ENCODE results near the gene PAX1. TPM values are rescaled to one million over a fixed set of nuclear protein-coding genes. Genes with fewer than 3 reads are reported as not detected.

Gene PAX1
- total and polyA plus RNA-seq, 4 donors: not detected

GRCh38 chr20:21707267-21707666 lies 1.8 kb downstream of the PAX1 start:
- 14% methylated on average over 7 of the region's 7 CpGs for WGBS
- no peak for DNase-seq (ENCODE audit: low spot score)
- peaks cover 6 to 30% (median 16%) of the 10 kb centered on the region in 4 donors for H3K27me3 ChIP-seq (ENCODE audit: control insufficient read depth in 4 of 4, insufficient read depth in 4 of 4, low read length in 3 of 4)
- H3K9ac ChIP-seq (ENCODE audit: low read depth in 1 of 2, low read length in 2 of 2): no peak overlapping the region
- no peak overlapping the region for H3K4me3 ChIP-seq (ENCODE audit: low read depth in 1 of 3, low read length in 3 of 3)
- no peaks in the 10 kb centered on the region for H3K9me3 ChIP-seq (ENCODE audit: control insufficient read depth in 4 of 4, low read length in 3 of 4)
- TF ChIP-seq, protein P1, sequence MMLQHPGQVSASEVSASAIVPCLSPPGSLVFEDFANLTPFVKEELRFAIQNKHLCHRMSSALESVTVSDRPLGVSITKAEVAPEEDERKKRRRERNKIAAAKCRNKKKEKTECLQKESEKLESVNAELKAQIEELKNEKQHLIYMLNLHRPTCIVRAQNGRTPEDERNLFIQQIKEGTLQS (IDR thresholded peaks at IDR 0.05): no peak
- no peak for TF ChIP-seq JUND (IDR thresholded peaks at IDR 0.05)
- TF ChIP-seq FOXA2 (IDR thresholded peaks at IDR 0.05): no peak
- TF ChIP-seq GABPA (IDR thresholded peaks at IDR 0.05 in 1 of 2, conservative IDR thresholded peaks at IDR 0.05 in 1 of 2): no peak
- TF ChIP-seq HNF4A (conservative IDR thresholded peaks at IDR 0.05): no peak
- no peak for TF ChIP-seq HNF4G (IDR thresholded peaks at IDR 0.05)
- TF ChIP-seq EGR1 (IDR thresholded peaks at IDR 0.05; ENCODE audit: low read depth in 2 of 2): no peak
- TF ChIP-seq ZBTB33 (IDR thresholded peaks at IDR 0.05): no peak
- no peak for TF ChIP-seq FOXA1 (IDR thresholded peaks at IDR 0.05)
- TF ChIP-seq, protein P2, sequence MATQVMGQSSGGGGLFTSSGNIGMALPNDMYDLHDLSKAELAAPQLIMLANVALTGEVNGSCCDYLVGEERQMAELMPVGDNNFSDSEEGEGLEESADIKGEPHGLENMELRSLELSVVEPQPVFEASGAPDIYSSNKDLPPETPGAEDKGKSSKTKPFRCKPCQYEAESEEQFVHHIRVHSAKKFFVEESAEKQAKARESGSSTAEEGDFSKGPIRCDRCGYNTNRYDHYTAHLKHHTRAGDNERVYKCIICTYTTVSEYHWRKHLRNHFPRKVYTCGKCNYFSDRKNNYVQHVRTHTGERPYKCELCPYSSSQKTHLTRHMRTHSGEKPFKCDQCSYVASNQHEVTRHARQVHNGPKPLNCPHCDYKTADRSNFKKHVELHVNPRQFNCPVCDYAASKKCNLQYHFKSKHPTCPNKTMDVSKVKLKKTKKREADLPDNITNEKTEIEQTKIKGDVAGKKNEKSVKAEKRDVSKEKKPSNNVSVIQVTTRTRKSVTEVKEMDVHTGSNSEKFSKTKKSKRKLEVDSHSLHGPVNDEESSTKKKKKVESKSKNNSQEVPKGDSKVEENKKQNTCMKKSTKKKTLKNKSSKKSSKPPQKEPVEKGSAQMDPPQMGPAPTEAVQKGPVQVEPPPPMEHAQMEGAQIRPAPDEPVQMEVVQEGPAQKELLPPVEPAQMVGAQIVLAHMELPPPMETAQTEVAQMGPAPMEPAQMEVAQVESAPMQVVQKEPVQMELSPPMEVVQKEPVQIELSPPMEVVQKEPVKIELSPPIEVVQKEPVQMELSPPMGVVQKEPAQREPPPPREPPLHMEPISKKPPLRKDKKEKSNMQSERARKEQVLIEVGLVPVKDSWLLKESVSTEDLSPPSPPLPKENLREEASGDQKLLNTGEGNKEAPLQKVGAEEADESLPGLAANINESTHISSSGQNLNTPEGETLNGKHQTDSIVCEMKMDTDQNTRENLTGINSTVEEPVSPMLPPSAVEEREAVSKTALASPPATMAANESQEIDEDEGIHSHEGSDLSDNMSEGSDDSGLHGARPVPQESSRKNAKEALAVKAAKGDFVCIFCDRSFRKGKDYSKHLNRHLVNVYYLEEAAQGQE (IDR thresholded peaks at IDR 0.05): no peak
- TF ChIP-seq YY1 (IDR thresholded peaks at IDR 0.05): no peak
- TF ChIP-seq RXRA (IDR thresholded peaks at IDR 0.05): no peak
- no peak for TF ChIP-seq RAD21 (IDR thresholded peaks at IDR 0.05)
- no peak for TF ChIP-seq TAF1 (conservative IDR thresholded peaks at IDR 0.05)
- no peak for TF ChIP-seq SP1 (IDR thresholded peaks at IDR 0.05)
- no peak for TF ChIP-seq CTCF (IDR thresholded peaks at IDR 0.05; ENCODE audit: low read depth, low read length, missing input control)
- TF ChIP-seq NR2F2 (IDR thresholded peaks at IDR 0.05): no peak
- no peak for TF ChIP-seq MAX (IDR thresholded peaks at IDR 0.05)
- H3K27ac ChIP-seq (ENCODE audit: low read depth in 1 of 2, low read length in 2 of 2): no peak overlapping the region
- H3K4me1 ChIP-seq (ENCODE audit: control insufficient read depth in 4 of 4, insufficient read depth in 4 of 4, low read length in 3 of 4): peaks cover 0 to 19% (median 4%) of the 10 kb centered on the region in 4 donors
- H3K36me3 ChIP-seq (ENCODE audit: control insufficient read depth in 4 of 4, insufficient read depth in 3 of 4, low read depth in 1 of 4, low read length in 3 of 4): no peaks in the 10 kb centered on the region

Measured in liver (tissue), 9 donors.